ENCODE results near the gene SHTN1. TPM values are rescaled to one million over a fixed set of nuclear protein-coding genes. Genes with fewer than 3 reads are reported as not detected.
A peak's percentile ranks its signal among the peaks of the same experiment; 100 is the strongest.

Gene SHTN1
- total and polyA plus RNA-seq, 7 donors = 0.17 to 3.2 (median 0.78) TPM

- Histone ChIP-seq H3K4me3 (no peak overlapping the region), H3K27ac (no peak overlapping the region), H3K36me3 (ENCODE audit: insufficient read depth in 1 of 2, low read depth in 1 of 2) (no peaks in the 10 kb centered on the region), H3K27me3 (ENCODE audit: insufficient read depth in 3 of 3, low read length in 2 of 3) (no peaks in the 10 kb centered on the region), H3K4me1 (no peaks in the 10 kb centered on the region), H3K9me3 (no peaks in the 10 kb centered on the region)
- DNase-seq = no peak
- TF ChIP-seq, protein P1, sequence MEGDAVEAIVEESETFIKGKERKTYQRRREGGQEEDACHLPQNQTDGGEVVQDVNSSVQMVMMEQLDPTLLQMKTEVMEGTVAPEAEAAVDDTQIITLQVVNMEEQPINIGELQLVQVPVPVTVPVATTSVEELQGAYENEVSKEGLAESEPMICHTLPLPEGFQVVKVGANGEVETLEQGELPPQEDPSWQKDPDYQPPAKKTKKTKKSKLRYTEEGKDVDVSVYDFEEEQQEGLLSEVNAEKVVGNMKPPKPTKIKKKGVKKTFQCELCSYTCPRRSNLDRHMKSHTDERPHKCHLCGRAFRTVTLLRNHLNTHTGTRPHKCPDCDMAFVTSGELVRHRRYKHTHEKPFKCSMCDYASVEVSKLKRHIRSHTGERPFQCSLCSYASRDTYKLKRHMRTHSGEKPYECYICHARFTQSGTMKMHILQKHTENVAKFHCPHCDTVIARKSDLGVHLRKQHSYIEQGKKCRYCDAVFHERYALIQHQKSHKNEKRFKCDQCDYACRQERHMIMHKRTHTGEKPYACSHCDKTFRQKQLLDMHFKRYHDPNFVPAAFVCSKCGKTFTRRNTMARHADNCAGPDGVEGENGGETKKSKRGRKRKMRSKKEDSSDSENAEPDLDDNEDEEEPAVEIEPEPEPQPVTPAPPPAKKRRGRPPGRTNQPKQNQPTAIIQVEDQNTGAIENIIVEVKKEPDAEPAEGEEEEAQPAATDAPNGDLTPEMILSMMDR (IDR thresholded peaks at IDR 0.05) = no peak
- ATAC-seq = no peak
- intact Hi-C loops (cut with DNase I) = no loop called here
These were observed 9.8 kb upstream of the SHTN1 start for GRCh38 chr10:117014835-117015234.

- Histone ChIP-seq H3K4me1 (no peaks in the 10 kb centered on the region), H3K36me3 (ENCODE audit: insufficient read depth in 1 of 2, low read depth in 1 of 2) (no peaks in the 10 kb centered on the region), H3K4me3 (no peak overlapping the region), H3K27me3 (ENCODE audit: insufficient read depth in 3 of 3, low read length in 2 of 3) (peaks cover 0 to 30% (median 2%) of the 10 kb centered on the region in 3 donors), H3K9me3 (no peaks in the 10 kb centered on the region), H3K27ac (no peak overlapping the region)
- TF ChIP-seq, protein P1 (IDR thresholded peaks at IDR 0.05) = no peak
- DNase-seq = no peak
- ATAC-seq = no peak
- 84 to 93% (median 89%) methylated on average over 3 of the region's 3 CpGs for WGBS, 3 donors
- intact Hi-C loops (cut with DNase I) = no loop called here
These were observed 2.1 kb upstream of the SHTN1 start for GRCh38 chr10:117007080-117007479.

DNA sequence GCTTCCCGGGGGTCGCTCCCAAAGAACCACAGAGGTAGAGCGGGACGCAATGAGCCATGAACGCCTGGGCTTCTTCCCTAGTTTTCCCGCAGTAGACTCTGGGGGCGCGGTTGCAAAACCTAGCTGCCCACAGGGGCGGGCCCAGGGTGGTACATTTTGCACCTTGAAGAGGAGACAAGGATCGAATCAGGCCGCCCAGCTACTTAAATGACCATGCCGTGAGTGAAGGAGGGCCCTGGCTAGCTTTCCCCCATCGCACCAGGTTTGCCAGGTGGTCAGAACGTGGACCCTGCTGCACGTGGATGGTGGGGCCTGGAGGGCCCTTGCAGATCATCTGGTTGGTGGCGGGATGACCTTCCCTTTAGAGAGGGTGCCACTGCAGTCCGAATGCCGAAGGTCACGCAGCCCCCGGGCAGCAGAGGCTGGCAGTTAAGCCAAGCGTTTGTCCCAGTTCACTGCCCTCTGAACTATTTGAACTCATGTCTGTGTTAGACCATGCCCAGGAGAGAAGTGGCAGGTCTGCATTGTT lies 604 bp upstream of the SHTN1 start:
- H3K4me1 ChIP-seq = no peaks in the 10 kb centered on the region
- no peaks in the 10 kb centered on the region for H3K9me3 ChIP-seq
- intact Hi-C loops (cut with DNase I) = no loop called here
- TF ChIP-seq, protein P1 (IDR thresholded peaks at IDR 0.05) = no peak
- H3K27me3 ChIP-seq (ENCODE audit: insufficient read depth in 3 of 3, low read length in 2 of 3) = peaks cover 0 to 30% (median 2%) of the 10 kb centered on the region in 3 donors
- 11 to 18% (median 15%) methylated on average over 19 to 21 of the region's 21 CpGs for WGBS, 3 donors
- H3K36me3 ChIP-seq (ENCODE audit: insufficient read depth in 1 of 2, low read depth in 1 of 2) = no peaks in the 10 kb centered on the region
- ATAC-seq = no peak
- peak overlapping the region; percentile 72 for H3K4me3 ChIP-seq
- no peak overlapping the region for H3K27ac ChIP-seq
- DNase-seq = no peak

DNA sequence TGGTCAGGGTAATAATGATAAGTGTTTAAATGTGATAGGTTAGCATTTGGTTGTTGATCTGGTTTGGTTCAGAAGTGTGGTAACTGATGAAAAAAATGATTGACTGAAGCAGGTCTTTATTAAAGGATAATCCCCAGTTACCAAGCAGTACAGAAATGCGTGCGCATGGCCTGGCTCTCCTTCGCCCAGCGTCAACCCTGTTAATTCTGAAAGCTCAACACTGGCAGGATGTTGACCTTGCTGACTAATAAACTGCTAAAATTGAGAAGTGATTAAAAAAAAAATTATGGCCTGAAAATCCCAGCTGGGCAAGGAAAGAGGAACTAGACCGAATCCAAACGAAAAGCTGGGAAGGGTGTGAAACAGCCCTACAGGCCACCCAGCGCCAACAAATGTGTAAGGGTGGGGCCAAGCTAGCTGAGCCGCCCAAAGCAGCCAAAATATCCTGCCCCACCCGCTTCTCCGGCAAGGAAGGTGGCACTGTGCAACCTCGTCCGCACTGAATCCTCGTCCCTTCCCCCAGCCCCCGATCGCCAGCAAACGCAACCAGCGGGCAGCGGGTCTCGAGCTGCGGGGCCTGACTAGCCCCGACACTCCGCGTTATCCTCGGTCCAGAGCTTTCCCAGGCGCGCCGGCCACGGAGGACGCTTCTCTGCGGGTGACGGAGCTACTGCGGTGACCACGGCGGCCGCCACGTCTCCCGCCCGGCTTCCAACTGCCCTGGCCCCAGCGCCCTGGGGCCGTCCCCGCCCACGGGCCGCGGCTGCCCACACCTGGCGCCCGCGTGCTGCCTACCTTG lies 561 bp downstream of the SHTN1 start:
- Histone ChIP-seq H3K4me1 (no peaks in the 10 kb centered on the region), H3K36me3 (ENCODE audit: insufficient read depth in 1 of 2, low read depth in 1 of 2) (no peaks in the 10 kb centered on the region), H3K9me3 (no peaks in the 10 kb centered on the region), H3K27ac (no peak overlapping the region), H3K4me3 (peak overlapping the region; percentile 72), H3K27me3 (ENCODE audit: insufficient read depth in 3 of 3, low read length in 2 of 3) (peaks cover 0 to 30% (median 2%) of the 10 kb centered on the region in 3 donors)
- peak; percentile 36 to 56 for DNase-seq
- ATAC-seq = peak; percentile 28 to 66 (median 56)
- 3 to 5% (median 5%) methylated on average over 45 to 47 of the region's 47 CpGs for WGBS, 3 donors
- TF ChIP-seq, protein P1 (IDR thresholded peaks at IDR 0.05) = no peak
- intact Hi-C loops (cut with DNase I) = no loop called here
